ENCODE results near the gene VWA3B.
"Not testable (repeated sequence)": the region's sequence is repeated elsewhere in the genome, so short reads cannot be mapped to it uniquely, and the experiment has no call there.

Gene VWA3B

GRCh38 chr2:98128556-98129109 lies 41.7 kb downstream of the VWA3B start:
- TF ChIP-seq EZH2phosphoT487 (IDR thresholded peaks at IDR 0.05; ENCODE audit: low read length) (no peak), CTCF (IDR thresholded peaks at IDR 0.05; ENCODE audit: low read length) (no peak), EZH2 (optimal IDR thresholded peaks at IDR 0.05; ENCODE audit: low read depth, low read length) (no peak)
- H2AFZ ChIP-seq (ENCODE audit: low read length): no peak overlapping the region
- no peaks in the 10 kb centered on the region for H3K9me3 ChIP-seq (replicated peaks; ENCODE audit: insufficient read depth, low read length)
- no peak overlapping the region for H3K27ac ChIP-seq (ENCODE audit: low read length)
- H3K4me1 ChIP-seq (ENCODE audit: low read length): no peaks in the 10 kb centered on the region
- no peaks in the 10 kb centered on the region for H3K9me2 ChIP-seq (replicated peaks; ENCODE audit: insufficient read depth, low read length)
- no peak overlapping the region for H3K9ac ChIP-seq (ENCODE audit: low read length)
- no peak for DNase-seq
- no peak overlapping the region for H3K4me2 ChIP-seq (ENCODE audit: low read depth, low read length)
- H3K79me2 ChIP-seq (ENCODE audit: low read length): no peaks in the 10 kb centered on the region
- no peaks in the 10 kb centered on the region for H3K27me3 ChIP-seq (replicated peaks; ENCODE audit: insufficient read depth, low read length)
- H4K20me1 ChIP-seq (ENCODE audit: insufficient read depth, low read length): no peaks in the 10 kb centered on the region
- no peaks in the 10 kb centered on the region for H3F3A ChIP-seq (ENCODE audit: insufficient read depth, low read length)
- no peak overlapping the region for H3K4me3 ChIP-seq (ENCODE audit: low read length)
- H3K36me3 ChIP-seq (replicated peaks; ENCODE audit: insufficient read depth, low read length): no peaks in the 10 kb centered on the region

GRCh38 chr2:98130073-98130472 lies 43.1 kb downstream of the VWA3B start:
- H3K79me2 ChIP-seq (ENCODE audit: low read length); H2AFZ ChIP-seq (ENCODE audit: low read length); H3K9me3 ChIP-seq (replicated peaks; ENCODE audit: insufficient read depth, low read length); DNase-seq; H3K4me3 ChIP-seq (ENCODE audit: low read length); H4K20me1 ChIP-seq (ENCODE audit: insufficient read depth, low read length); H3K4me2 ChIP-seq (ENCODE audit: low read depth, low read length); H3K36me3 ChIP-seq (replicated peaks; ENCODE audit: insufficient read depth, low read length); H3K9ac ChIP-seq (ENCODE audit: low read length); H3K9me2 ChIP-seq (replicated peaks; ENCODE audit: insufficient read depth, low read length); H3K27ac ChIP-seq (ENCODE audit: low read length); H3K27me3 ChIP-seq (replicated peaks; ENCODE audit: insufficient read depth, low read length); H3K4me1 ChIP-seq (ENCODE audit: low read length); H3F3A ChIP-seq (ENCODE audit: insufficient read depth, low read length): not testable (repeated sequence)

- DNase-seq: no peak
Observed at GRCh38 chr2:98134172-98135005, 47.4 kb downstream of the VWA3B start.

More at GRCh38 chr2:98134172-98135005, 47.4 kb downstream of the VWA3B start:
- H3K9me3 ChIP-seq (replicated peaks; ENCODE audit: insufficient read depth, low read length): no peaks in the 10 kb centered on the region
- no peak overlapping the region for H3K9ac ChIP-seq (ENCODE audit: low read length)
- H3K36me3 ChIP-seq (replicated peaks; ENCODE audit: insufficient read depth, low read length): no peaks in the 10 kb centered on the region
- H3K27ac ChIP-seq (ENCODE audit: low read length): no peak overlapping the region
- H4K20me1 ChIP-seq (ENCODE audit: insufficient read depth, low read length): no peaks in the 10 kb centered on the region
- H3K4me3 ChIP-seq (ENCODE audit: low read length): no peak overlapping the region
- H3K79me2 ChIP-seq (ENCODE audit: low read length): no peaks in the 10 kb centered on the region
- TF ChIP-seq EZH2phosphoT487 (IDR thresholded peaks at IDR 0.05; ENCODE audit: low read length) (no peak), CTCF (IDR thresholded peaks at IDR 0.05; ENCODE audit: low read length) (no peak), EZH2 (optimal IDR thresholded peaks at IDR 0.05; ENCODE audit: low read depth, low read length) (no peak)
- no peaks in the 10 kb centered on the region for H3K27me3 ChIP-seq (replicated peaks; ENCODE audit: insufficient read depth, low read length)
- H3K4me1 ChIP-seq (ENCODE audit: low read length): no peaks in the 10 kb centered on the region
- H3K9me2 ChIP-seq (replicated peaks; ENCODE audit: insufficient read depth, low read length): no peaks in the 10 kb centered on the region
- H3F3A ChIP-seq (ENCODE audit: insufficient read depth, low read length): no peaks in the 10 kb centered on the region
- no peak overlapping the region for H3K4me2 ChIP-seq (ENCODE audit: low read depth, low read length)
- H2AFZ ChIP-seq (ENCODE audit: low read length): no peak overlapping the region

All from MM.1S (cell line).